HK-2 (cell line): ENCODE results near the gene MRM1.
A peak's percentile ranks its signal among the peaks of the same experiment; 100 is the strongest.
"Not testable (repeated sequence)": the region's sequence is repeated elsewhere in the genome, so short reads cannot be mapped to it uniquely, and the experiment has no call there.

Source experiments
- DNase-seq: peaks from one replicate; pipeline ENCODE4 v3.0.0-alpha.2; 2018; ENCODE audit not compliant: unreplicated experiment

Gene MRM1

DNA sequence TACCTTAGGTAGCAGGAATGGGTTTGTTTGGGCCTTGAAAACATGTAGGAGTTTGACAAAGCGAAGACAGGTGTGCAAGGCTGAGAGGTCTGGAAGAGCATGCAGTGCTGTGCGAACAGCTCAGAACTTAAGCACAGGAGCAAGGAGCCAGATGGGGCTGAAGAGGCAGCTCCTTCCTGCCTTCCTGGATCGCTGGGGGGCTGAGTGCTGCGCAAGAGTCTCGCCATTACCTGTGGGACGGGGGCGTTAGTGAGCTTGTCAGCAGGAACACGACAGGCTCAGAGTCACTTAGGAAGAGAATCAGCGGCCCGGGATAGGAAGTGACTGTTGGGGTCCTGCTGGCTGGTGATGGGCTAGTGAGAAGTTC lies 464 bp upstream of the MRM1 start:
- DNase-seq, result no peak

DNA sequence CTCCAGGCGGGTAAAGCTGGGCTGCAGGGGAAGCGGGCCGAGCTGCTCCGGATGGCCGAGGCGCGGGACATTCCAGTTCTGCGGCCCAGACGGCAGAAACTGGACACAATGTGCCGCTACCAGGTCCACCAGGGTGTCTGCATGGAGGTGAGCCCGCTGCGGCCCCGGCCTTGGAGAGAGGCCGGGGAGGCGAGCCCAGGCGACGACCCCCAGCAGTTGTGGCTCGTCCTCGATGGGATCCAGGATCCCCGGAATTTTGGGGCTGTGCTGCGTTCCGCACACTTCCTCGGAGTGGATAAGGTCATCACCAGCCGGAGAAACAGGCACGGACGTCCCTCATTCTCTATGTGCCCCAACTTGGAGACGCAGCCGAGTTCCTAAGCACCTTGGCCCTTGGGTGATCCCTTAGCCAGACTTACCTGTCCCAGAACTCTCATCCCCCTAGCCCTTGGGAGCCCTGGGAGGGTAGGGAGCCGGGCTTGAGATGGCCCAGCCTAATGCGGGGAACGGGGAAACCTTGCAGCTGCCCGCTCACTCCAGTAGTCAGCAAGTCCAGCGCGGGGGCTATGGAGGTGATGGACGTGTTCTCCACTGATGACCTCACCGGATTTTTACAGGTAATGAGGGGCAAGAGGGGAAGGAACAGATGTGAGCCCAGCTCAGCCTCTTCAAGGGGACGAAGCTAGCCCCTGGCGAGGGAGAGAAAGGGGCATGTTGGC lies 806 bp downstream of the MRM1 start:
- DNase-seq, result peak; percentile 46

DNA sequence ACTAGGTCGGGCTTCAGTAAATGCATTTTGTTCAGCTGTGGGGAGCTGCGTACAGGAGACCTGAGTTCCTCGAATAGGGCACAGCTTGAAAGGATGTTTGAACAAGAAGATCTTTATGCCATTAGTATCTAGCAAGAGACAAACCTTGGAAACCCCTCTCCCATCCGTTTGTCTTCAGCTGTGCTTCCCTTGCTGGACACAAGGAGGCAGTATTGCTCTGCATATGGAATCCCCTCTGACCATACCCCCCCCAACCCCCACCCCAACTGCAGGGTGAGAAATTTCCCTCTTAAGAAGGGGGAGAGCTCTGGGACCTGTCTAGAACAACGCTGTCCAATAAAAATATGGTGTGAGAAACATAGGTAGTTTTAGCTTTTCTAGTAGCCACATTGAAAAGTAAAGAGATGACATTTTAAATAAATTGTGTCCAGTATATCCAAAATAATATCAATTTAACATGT lies 1.6 kb downstream of the MRM1 start:
- peak; percentile 70 for DNase-seq

DNA sequence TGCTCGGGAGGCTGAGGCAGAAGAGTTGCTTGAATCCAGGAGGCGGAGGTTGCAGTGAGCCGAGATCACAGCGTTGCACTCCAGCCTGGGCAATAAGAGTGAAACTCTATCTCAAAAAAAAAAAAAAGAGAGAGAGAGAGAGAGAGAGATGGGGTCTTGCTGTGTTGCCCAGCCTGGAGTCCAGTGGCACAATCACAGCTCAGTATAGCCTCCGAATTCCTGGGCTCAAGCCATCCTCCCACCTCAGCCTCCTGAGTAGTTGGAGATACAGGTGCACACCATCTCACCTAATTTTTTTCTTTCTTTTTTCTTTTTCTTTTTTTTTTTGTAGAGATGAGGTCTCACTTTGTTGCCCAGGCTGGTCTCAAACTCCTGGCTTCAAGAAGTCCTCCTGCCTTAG lies 3.6 kb downstream of the MRM1 start:
- not testable (repeated sequence) for DNase-seq

DNA sequence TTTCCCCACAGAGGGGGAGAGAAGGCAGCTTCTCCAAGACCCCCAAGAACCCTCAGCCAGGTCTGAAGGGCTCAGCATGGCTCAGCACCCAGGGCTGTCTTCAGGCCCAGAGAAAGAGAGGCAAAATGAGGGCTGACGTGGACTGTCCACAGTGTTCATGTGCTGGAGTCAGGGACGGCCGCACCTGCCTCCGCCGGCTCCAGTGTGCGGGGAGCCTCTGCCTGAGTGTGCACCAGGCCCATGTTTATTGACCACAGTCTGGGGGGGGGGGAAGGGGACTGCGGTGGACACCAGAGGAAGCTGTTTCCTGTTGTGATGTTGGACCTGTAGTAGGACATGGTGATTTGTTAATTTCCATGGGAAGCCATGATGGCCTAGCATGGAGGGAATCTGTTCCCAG lies 6.9 kb downstream of the MRM1 start:
- DNase-seq, result no peak

DNA sequence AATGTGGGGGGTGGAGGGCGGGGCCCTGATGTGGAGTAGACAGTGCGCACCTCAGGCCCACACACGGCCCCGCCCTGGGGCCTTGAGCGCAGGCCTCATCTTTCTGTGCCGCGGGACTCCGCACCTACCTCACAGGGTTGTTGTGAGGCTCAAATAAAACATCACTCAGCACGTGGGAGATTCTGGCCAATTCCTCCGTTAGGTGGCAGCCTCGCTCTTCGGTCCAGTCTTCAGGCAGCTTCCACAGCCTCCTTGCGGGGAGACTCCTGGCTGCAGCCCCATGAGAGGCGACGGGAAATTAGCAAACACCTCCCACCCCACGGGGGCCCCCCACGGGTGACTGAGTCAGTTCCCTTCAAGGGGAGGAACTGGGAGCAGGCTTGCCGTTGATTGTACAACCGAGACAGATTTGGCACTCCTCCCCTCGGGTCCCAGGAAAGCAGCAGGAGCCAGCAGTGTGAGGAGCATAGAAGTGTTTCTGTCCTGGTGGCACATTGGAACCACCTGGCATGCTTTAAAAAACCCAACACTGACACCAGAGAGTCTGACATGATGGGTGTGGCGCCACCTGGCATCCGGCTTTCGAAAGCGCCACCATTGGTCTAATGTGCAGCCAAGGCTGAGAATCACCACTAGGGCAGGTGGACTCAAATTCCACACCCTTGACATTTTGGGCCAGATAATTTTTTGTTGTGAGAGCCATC lies 7.6 kb downstream of the MRM1 start:
- no peak for DNase-seq

DNA sequence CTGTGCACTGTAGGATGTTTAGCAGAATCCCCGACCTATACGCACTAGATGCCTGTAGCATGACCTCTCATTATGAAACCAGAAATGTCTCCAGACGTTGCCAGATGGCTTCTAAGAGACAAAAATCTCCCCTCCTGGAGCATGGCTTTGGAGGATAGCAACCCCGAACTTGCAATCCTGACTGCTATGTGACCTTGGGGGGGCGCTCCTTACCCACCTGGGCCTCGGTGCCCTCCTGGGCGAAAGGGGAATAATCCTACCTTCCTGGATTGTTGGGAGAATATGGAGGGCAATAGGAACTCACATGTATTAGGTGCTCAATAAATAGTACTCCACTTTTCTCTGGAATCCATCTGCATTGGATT lies 8.1 kb downstream of the MRM1 start:
- no peak for DNase-seq

DNA sequence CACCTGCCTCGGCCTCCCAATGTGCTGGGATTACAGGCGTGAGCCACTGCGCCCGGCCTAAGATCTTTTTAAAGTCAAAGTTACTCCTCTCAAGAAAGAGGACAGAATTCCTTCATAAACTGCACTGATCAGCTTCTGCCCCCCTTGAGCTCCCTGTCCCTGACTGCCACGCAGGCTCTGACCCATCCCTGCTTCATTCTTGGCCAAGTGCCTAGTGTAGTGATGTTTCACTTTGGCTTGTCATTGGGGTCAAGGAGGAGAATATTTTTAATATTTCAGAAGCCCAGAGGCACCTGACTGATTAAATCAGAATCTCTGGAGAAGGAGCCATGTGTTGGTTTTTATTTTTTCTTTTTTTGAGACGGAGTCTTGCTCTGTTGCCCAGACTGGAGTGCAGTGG lies 9.1 kb downstream of the MRM1 start:
- DNase-seq, result no peak

DNA sequence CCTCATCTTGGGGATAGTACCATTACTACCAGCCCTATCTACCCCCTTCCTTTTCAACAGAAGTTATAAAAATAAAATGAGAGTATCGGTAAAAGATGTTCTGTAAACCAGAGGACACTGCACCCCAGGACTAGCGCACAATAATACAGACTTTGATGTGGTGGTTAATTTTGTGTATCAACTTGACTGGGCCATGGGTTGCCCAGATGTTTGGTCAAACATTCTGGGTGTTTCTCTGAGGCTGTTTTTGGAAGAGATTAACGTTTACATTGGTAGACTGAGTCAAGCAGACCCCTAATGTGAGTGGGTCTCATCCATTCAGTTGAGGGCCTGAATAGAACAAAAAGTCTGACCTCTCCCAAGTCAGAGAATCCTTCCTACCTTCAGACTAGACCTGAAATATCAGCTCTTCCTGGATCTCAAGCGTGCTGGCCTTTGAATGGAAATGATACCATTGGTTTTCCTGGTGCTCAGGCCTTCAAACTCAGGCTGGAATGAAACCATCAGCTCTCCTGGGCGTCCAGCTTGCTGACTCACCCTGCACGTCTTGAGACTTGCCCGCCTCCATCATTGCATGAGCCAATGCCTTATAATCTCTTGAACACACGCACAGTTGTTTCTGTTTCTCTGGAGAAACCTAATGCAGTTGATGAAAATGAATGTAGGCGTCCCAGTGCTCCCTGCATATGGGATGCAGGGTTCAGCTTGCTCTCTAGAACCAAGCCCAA lies 10.1 kb downstream of the MRM1 start:
- peak; percentile 33 for DNase-seq

DNA sequence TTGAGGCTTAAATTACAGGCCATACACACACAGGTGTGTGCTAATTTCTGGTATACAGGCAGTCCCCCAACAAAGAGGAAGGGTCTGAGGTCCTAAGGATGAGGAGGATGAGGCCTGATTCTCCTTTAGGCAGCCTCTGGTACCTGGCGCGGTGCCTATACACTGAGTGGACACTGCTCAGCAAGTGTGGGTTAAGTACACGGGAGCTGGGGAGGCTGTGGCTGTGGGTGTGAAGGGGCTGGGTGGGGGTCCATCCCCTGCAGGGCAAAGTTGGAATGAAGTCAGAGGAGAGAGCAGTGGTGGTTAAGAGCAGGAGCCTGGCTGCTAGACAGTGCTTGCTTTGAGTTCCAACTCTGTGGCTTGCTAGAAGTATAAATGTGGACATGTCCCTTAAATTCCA lies 10.9 kb downstream of the MRM1 start:
- DNase-seq, result no peak

DNA sequence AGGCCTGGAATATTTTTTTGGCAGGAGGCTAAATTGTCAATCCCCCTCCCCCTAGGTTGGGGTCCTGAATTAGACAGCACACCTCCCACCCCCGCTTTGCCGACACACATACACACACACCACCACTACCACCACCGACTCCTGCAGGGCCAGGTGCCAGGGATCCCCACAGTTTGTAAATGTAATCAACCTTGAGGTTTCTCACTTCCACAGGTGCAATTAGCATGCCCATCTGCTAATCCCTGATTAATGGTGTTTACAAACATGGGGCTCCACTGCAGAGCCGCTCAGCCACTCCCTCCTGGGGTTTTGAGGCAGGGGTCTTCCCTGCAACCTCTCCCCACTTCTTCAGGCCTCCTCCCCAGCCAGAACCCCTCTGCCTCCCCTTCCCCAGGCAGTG lies 11.8 kb downstream of the MRM1 start:
- DNase-seq, result no peak

DNA sequence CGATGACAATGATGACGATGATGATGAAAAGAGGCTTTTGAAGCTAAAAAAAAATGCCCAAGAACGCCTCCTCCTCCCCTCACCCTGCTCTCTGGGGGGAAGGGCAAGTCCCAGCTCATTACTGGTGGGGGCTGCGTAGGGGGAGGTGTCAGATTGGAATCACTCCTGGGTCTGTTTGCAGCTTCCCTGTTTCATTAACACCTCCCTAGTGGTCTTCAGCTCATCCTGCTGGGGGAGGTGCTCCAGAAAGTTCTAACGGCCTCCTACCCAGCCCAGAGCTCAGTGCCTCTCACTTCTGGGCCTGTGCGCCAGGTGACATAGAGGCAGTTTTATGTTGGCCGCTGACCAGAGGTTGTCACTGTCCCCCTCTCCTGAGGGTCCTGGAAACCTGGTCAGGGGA lies 12.7 kb downstream of the MRM1 start:
- DNase-seq, result no peak

DNA sequence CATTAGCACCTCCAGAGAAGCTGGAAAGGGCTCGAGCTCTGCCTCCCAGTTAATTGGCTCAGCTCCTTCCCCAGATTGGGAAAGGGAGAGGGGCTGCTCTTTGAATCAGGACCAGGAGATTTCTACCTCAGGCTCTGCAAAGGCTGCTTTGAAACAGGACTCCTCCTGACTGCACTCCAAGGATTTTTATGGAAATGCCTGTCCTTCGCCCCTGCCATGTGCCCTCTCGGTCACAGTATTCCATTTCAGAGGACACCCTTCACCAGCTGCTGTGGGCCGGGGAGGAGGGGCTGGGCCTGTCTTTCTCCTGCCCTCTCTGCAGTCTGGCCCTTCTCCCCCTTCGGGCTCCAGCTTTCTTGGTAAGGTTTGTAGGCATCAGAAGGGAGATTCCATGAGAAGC lies 13.6 kb downstream of the MRM1 start:
- DNase-seq, result no peak

DNA sequence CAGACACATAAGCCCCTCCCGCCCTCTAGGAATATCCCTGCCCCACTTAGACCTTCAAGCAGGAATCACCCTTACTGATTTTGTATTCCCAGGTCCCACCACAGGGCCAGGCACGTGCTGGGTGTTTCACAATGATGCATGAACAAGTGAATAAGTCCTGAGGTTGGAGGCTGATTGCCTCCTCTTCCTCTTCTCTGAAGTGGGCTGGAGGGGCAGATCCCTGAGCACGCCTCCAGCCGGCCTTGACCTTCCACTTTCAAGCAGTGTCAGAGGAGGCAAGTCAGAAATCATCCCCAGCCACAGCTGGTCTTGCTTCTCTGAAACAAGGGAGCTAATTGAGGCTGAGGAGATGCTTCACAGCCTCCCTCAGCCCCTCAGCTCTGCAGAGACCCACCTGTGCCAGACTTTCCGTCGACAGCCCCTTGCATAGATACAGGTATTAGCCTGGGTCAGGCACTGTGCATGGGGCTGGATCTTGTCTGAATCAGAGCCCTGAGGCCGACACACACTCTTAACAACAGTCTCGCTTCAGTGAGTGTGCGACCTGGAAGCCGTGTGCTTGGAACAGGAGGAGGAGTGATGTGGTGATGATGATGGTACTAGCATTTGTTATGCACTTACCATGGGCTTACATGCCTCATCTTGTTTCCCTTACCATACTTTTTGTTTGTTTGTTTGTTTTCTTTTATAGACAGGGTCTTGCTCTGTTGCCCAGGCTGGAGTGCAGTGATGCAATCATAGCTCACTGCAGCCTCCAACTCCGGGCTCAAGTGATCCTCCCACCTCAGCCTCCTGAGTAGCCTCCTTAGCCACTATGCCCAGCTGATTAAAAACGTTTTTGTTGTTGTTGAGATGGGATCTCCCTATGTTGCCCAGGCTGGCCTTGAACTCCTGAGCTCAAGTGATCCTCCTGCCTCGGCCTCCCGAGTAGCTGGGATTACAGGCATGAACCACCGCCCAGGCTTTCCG lies 15.0 kb downstream of the MRM1 start:
- peak; percentile 29 for DNase-seq

DNA sequence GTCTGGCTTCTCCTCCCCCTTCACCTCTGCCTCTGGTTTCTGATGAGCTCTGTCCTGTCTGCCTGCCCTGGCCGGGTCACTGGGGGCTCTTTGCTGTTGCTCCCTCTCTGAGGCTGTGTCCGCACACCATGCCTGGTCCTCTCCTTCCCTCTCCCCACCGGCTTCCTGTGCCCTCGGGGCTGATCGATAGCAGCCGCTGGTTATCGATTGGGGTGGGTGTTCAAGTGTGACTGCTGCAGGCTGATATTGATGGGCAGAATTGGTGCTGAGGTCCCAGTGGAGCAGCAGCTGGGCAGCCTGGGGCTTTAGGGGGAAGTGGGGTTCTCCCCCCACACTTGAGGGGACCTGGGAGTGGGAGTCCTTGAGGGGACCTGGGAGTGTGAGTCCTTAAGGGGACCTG lies 16.4 kb downstream of the MRM1 start:
- DNase-seq, result no peak

DNA sequence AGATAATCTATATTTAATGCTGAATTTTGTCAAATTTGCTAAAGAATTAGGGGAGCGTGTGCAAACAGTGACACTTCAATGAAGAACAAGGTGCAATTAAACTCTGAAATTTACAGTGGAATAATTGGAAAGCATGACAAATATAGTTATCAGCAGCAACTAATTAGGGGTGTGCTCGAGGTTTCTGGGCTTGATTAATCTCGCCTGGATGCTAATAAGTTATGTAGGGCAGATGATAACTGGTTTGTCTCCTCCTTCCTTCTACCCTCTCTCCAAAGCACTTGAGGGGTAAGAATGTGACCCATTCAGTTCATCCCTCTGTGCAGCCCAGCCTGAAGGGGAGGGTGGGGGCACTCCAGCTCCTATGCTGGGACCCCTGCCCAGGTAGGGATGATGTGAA lies 21.9 kb downstream of the MRM1 start:
- no peak for DNase-seq

DNA sequence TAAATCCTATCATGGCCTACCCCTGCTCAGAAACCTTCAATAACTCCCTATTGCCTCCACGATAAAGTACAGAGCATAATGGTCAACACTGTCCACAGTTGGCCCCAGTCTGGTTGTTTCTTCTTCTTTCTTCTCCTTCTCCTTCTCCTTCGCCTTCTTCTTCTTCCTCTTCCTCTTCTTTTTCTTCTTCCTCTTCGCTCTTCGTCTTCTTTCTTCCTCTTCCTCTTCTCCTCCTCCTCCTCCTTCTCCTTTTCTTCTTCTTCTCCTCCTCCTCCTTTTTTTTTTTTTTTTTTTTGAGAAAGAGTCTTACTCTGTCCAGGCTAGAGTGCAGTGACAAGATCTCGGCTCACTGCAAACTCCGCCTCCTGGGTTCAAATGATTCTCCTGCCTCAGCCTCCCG lies 23.8 kb downstream of the MRM1 start:
- DNase-seq, result no peak

DNA sequence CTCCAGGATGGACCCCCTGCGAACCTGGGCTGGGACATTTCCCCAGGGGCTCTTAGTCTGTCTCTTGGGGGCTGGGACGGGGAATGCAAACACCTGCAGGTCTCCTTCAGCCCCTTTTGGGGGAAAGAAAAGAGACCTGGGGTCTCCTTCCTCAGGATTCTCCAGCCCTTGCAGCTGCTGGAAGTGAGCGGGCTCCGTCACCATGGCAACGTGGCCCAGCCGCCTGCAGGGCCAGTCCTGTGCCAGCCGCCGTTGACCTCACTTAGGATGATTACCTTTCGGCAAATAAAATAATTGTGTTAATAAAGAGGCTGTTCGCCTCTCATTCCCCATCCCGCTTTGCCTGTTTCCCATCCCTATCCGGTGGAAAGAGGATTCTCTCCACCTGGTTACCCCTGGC lies 25.7 kb downstream of the MRM1 start:
- DNase-seq, result no peak

DNA sequence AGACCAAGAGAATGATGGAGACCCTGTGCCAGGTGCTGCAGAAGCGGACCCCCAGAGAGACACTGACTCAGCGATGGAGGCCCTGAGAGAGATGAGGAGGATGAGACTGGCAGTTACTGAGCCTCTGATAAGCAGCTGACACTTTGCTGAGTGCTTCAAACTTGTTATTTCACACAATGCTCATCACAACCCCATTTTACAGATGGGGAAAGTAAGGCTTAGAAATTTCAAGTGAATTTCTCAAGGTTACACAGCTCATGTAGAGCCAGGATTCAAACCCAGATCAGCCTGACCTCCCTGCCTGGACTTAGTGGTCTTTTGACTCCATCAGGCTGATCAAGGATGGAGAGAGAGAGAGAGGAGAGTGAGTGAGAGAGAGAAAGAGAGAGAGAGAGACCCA lies 27.2 kb downstream of the MRM1 start:
- no peak for DNase-seq

DNA sequence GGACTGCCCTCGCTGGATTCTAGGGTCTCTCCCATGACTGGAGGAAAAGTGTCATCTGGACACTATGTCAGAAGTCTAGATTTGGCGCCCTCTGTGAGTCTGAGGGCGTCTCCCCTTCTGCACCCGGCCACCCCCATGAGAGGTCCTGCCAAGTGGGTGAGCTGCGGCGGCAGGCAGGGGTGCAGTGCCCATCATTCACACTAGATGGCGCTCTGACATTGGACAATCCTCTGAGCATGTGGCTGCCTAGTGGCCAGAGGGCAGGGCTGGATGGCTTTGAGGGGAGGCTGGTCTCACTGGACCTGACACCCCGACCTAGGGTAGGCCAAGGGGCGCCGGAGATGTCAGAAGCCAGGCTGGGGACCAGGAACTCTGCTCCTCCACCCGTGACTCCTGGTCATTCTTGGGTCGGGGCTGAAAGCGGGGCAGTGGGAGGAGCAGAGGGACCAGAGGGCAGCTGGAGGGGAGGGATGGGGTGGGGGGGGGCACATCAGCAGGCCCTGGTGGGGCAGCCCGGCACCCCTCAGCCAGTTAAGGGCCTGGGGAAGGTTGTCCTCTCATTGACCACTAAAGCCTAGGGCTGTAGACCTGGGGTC lies 28.0 kb downstream of the MRM1 start:
- peak; percentile 90 for DNase-seq

DNA sequence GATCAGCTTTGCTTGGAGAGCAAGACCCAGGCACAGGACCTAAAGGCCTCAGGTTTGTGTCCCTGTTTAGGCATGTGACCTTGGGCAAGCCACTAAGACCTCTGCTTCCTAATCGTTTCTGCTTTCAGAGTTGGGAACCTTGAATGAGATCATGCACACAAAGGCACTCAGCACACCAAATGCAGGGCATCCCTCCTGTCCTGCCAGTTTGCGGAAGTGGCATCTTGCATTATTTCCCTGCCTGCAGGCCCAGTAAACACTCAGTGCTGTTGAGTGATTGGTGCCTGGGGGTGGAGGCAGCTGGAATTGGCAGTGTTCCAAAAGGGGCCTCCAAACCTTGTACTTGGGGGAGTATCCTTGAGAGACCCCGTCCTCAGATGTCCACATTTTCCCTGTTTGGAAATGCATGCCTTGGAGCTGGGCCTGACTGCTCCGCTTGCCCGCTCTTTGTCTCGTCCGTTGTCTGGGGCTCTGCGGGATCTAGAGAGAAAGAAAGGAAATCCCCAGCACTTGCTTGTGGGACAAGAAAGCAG lies 28.7 kb downstream of the MRM1 start:
- DNase-seq, result no peak
